CD14-positive monocyte (primary cell): ENCODE data around the gene SNX4. TPM values are rescaled to one million over a fixed set of nuclear protein-coding genes. Genes with fewer than 3 reads are reported as not detected.

Experiments used
- DNase-seq, 3 donors: peaks; one replicate each; pipeline ENCODE4 v3.0.0-alpha.2; 2011 to 2022
- H2AFZ ChIP-seq: 2 replicates; pipeline ENCODE4 v1.6.0; 2012; ENCODE audit warnings: mild to moderate bottlenecking, low read depth, low read length, inconsistent platforms; ENCODE audit not compliant: insufficient read depth, poor library complexity, severe bottlenecking
- H3K27ac ChIP-seq, 2 donors: 1 replicate in 1 of 2; 2 replicates in 1 of 2; pipeline ENCODE4 v1.5.1; 2012 to 2013; ENCODE audit warnings: low read length in 2 of 2, control low read depth in 1 of 2, inconsistent platforms in 1 of 2, low read depth in 1 of 2, mild to moderate bottlenecking in 1 of 2
- H3K27me3 ChIP-seq, 2 donors: one replicate each; pipeline versions ENCODE4 v1.6.0 to v1.6.1; 2011 to 2013; ENCODE audit warnings: low read length in 2 of 2; ENCODE audit not compliant: control insufficient read depth in 2 of 2, insufficient read depth in 2 of 2
- H3K36me3 ChIP-seq, 2 donors: replicated peaks in 1 of 2; 1 replicate in 1 of 2; 2 replicates in 1 of 2; pipeline versions ENCODE4 v1.5.1 to v1.6.1; 2012 to 2013; ENCODE audit warnings: low read length in 2 of 2, control low read depth in 1 of 2, inconsistent platforms in 1 of 2, mild to moderate bottlenecking in 1 of 2; ENCODE audit not compliant: insufficient read depth in 2 of 2, control insufficient read depth in 1 of 2
- H3K4me1 ChIP-seq, 2 donors: 1 replicate in 1 of 2; 2 replicates in 1 of 2; pipeline versions ENCODE4 v1.5.1 to v1.6.1; 2012 to 2013; ENCODE audit warnings: low read length in 2 of 2, control low read depth in 1 of 2, inconsistent platforms in 1 of 2, mild to moderate bottlenecking in 1 of 2, moderate library complexity in 1 of 2; ENCODE audit not compliant: insufficient read depth in 2 of 2, control insufficient read depth in 1 of 2
- H3K4me2 ChIP-seq: replicated peaks from 2 replicates; pipeline ENCODE3; 2012; ENCODE audit warnings: low read length, moderate library complexity, mild to moderate bottlenecking; ENCODE audit not compliant: poor library complexity, severe bottlenecking; ENCODE audit errors: extremely low read depth
- H3K4me3 ChIP-seq, 3 experiments: fragments of 200-600 bp in 1 of 3; sonication (generic) in 1 of 3; replicated peaks in 1 of 3; 1 replicate in 2 of 3; 2 replicates in 1 of 3; pipeline ENCODE4 v1.5.1; 2011 to 2013; ENCODE audit warnings: low read length in 3 of 3, mild to moderate bottlenecking in 3 of 3, control low read depth in 2 of 3, low read depth in 2 of 3, inconsistent platforms in 1 of 3, moderate library complexity in 1 of 3
- H3K79me2 ChIP-seq: 2 replicates; pipeline ENCODE4 v1.6.0; 2012; ENCODE audit warnings: mild to moderate bottlenecking, control low read depth, inconsistent platforms, low read length, moderate library complexity; ENCODE audit not compliant: insufficient read depth
- H3K9ac ChIP-seq: 2 replicates; pipeline ENCODE4 v1.6.0; 2017; ENCODE audit warnings: low read length, mild to moderate bottlenecking; ENCODE audit not compliant: insufficient read depth, poor library complexity, severe bottlenecking
- H3K9me3 ChIP-seq, 2 donors: replicated peaks in 1 of 2; 1 replicate in 1 of 2; 2 replicates in 1 of 2; pipeline versions ENCODE4 v1.5.1 to v1.6.1; 2012 to 2013; ENCODE audit warnings: low read length in 2 of 2, control low read depth in 1 of 2; ENCODE audit not compliant: control insufficient read depth in 1 of 2, insufficient read depth in 1 of 2
- H4K20me1 ChIP-seq: 2 replicates; pipeline ENCODE4 v1.6.0; 2012; ENCODE audit warnings: mild to moderate bottlenecking, low read length, control low read depth, moderate library complexity; ENCODE audit not compliant: insufficient read depth
- H3K27ac Mint-ChIP-seq, 7 donors: one replicate each; pipeline ENCODE4 v1.8.0; 2020; ENCODE audit warnings: mild to moderate bottlenecking in 7 of 7, mixed read lengths in 7 of 7, moderate library complexity in 6 of 7, inconsistent platforms in 2 of 7
- H3K27me3 Mint-ChIP-seq, 3 donors: one replicate each; pipeline ENCODE4 v1.8.0; 2021 to 2022; ENCODE audit warnings: low read depth in 3 of 3, mild to moderate bottlenecking in 3 of 3, mixed read lengths in 3 of 3, moderate library complexity in 3 of 3, inconsistent platforms in 1 of 3
- H3K36me3 Mint-ChIP-seq, 2 donors: one replicate each; pipeline ENCODE4 v1.8.0; 2020; ENCODE audit warnings: mixed read lengths in 2 of 2, inconsistent platforms in 1 of 2, mild to moderate bottlenecking in 1 of 2
- H3K4me1 Mint-ChIP-seq: one replicate; pipeline ENCODE4 v1.8.0; 2020; ENCODE audit warnings: mild to moderate bottlenecking, mixed read lengths
- H3K4me3 Mint-ChIP-seq, 2 donors: one replicate each; pipeline ENCODE4 v1.8.0; 2020; ENCODE audit warnings: mild to moderate bottlenecking in 2 of 2, mixed read lengths in 2 of 2, moderate library complexity in 1 of 2
- H3K9me3 Mint-ChIP-seq, 7 donors: one replicate each; pipeline ENCODE4 v1.8.0; 2020 to 2022; ENCODE audit warnings: mixed read lengths in 7 of 7, mild to moderate bottlenecking in 6 of 7, moderate library complexity in 6 of 7, inconsistent platforms in 2 of 7
- WGBS: methylation state at CpG from one replicate; pipeline ENCODE4 v1.1.5; 2013; ENCODE audit warnings: missing lambda C conversion rate; ENCODE audit not compliant: insufficient coverage; 5-methylcytosine and 5-hydroxymethylcytosine counted together
- intact Hi-C, 2 donors: fragments of 100-400 bp; cut with micrococcal nuclease; formaldehyde crosslinking; loops; one replicate each; pipeline versions ENCODE4 v1.15.0 to v1.15.1; 2023
- polyA plus RNA-seq, 3 donors: library from polyadenylated mRNA; depleted of rRNA in 1 of 3; unstranded in 2 of 3; stranded (reverse) in 1 of 3; fragments of 300-500 nt in 2 of 3; fragments of >200 nt in 1 of 3; fragmentation: Illumina TruSeq in 2 of 3; gene quantifications; 1 replicate in 2 of 3; 2 replicates in 1 of 3; pipeline ENCODE4 v1.2.3, GENCODE V29; 2012 to 2021
- TF ChIP-seq, protein P1 (sequence below): fragments of 200-600 bp; IDR thresholded peaks from one replicate; pipeline ENCODE4 v1.8.0; 2022; ENCODE audit warnings: antibody characterized with exemption, mild to moderate bottlenecking

SNX4 gene
- polyA plus RNA-seq, 3 donors: 6.8 to 51.5 (median 40.8) TPM

- Mint-ChIP-seq H3K9me3 (peaks cover 6 to 17% (median 11%) of the 10 kb centered on the region in 7 donors), H3K4me1 (no peaks in the 10 kb centered on the region), H3K27me3 (peaks cover 6 to 12% (median 6%) of the 10 kb centered on the region in 3 donors), H3K36me3 (no peaks in the 10 kb centered on the region), H3K27ac (no peak overlapping the region), H3K4me3 (no peak overlapping the region)
- Histone ChIP-seq H3K4me2 (no peak overlapping the region), H3K9ac (no peak overlapping the region), H3K9me3 (peaks cover 5 to 17% of the 10 kb centered on the region in 2 donors), H3K27me3 (no peaks in the 10 kb centered on the region), H3K4me3 (no peak overlapping the region), H3K4me1 (no peaks in the 10 kb centered on the region), H3K36me3 (no peaks in the 10 kb centered on the region), H3K79me2 (no peaks in the 10 kb centered on the region), H4K20me1 (no peaks in the 10 kb centered on the region), H3K27ac (no peak overlapping the region), H2AFZ (no peak overlapping the region)
- TF ChIP-seq, protein P1, sequence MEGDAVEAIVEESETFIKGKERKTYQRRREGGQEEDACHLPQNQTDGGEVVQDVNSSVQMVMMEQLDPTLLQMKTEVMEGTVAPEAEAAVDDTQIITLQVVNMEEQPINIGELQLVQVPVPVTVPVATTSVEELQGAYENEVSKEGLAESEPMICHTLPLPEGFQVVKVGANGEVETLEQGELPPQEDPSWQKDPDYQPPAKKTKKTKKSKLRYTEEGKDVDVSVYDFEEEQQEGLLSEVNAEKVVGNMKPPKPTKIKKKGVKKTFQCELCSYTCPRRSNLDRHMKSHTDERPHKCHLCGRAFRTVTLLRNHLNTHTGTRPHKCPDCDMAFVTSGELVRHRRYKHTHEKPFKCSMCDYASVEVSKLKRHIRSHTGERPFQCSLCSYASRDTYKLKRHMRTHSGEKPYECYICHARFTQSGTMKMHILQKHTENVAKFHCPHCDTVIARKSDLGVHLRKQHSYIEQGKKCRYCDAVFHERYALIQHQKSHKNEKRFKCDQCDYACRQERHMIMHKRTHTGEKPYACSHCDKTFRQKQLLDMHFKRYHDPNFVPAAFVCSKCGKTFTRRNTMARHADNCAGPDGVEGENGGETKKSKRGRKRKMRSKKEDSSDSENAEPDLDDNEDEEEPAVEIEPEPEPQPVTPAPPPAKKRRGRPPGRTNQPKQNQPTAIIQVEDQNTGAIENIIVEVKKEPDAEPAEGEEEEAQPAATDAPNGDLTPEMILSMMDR: no peak
- intact Hi-C loops: no loop called here
- DNase-seq: no peak
- WGBS: no CpG with 5 or more reads among the region's 3 CpGs
Measured at GRCh38 chr3:125416235-125416634, 103.8 kb downstream of the SNX4 start.

- H3K27me3 Mint-ChIP-seq: peaks cover 6 to 18% (median 11%) of the 10 kb centered on the region in 3 donors
- no peak overlapping the region for H3K4me3 Mint-ChIP-seq
- peaks cover 5 to 8% (median 6%) of the 10 kb centered on the region in 7 donors for H3K9me3 Mint-ChIP-seq
- H3K4me2 ChIP-seq: no peak overlapping the region
- no peaks in the 10 kb centered on the region for H3K4me1 ChIP-seq
- H3K27ac ChIP-seq: no peak overlapping the region
- H3K36me3 Mint-ChIP-seq: no peaks in the 10 kb centered on the region
- H3K36me3 ChIP-seq: no peaks in the 10 kb centered on the region
- H3K4me3 ChIP-seq: no peak overlapping the region
- TF ChIP-seq, protein P1: no peak
- intact Hi-C loops: no loop called here
- no peak for DNase-seq
- no peaks in the 10 kb centered on the region for H3K4me1 Mint-ChIP-seq
- peaks cover 5 to 14% of the 10 kb centered on the region in 2 donors for H3K9me3 ChIP-seq
- H4K20me1 ChIP-seq: no peaks in the 10 kb centered on the region
- WGBS: 90% methylated on average over 3 of the region's 8 CpGs
- H3K27me3 ChIP-seq: no peaks in the 10 kb centered on the region
- no peak overlapping the region for H3K9ac ChIP-seq
- no peak overlapping the region for H2AFZ ChIP-seq
- H3K27ac Mint-ChIP-seq: no peak overlapping the region
- no peaks in the 10 kb centered on the region for H3K79me2 ChIP-seq
Measured at GRCh38 chr3:125414669-125415068, 105.3 kb downstream of the SNX4 start.
